GM18870 (cell line): ENCODE results near the gene CEBPB.

Experiments used
- ATAC-seq: cut with Tn5 transposase; IDR thresholded peaks from one replicate; pipeline ENCODE4 v1.9.1; 2021; ENCODE audit warnings: moderate library complexity; ENCODE audit not compliant: unreplicated experiment

CEBPB gene

DNA sequence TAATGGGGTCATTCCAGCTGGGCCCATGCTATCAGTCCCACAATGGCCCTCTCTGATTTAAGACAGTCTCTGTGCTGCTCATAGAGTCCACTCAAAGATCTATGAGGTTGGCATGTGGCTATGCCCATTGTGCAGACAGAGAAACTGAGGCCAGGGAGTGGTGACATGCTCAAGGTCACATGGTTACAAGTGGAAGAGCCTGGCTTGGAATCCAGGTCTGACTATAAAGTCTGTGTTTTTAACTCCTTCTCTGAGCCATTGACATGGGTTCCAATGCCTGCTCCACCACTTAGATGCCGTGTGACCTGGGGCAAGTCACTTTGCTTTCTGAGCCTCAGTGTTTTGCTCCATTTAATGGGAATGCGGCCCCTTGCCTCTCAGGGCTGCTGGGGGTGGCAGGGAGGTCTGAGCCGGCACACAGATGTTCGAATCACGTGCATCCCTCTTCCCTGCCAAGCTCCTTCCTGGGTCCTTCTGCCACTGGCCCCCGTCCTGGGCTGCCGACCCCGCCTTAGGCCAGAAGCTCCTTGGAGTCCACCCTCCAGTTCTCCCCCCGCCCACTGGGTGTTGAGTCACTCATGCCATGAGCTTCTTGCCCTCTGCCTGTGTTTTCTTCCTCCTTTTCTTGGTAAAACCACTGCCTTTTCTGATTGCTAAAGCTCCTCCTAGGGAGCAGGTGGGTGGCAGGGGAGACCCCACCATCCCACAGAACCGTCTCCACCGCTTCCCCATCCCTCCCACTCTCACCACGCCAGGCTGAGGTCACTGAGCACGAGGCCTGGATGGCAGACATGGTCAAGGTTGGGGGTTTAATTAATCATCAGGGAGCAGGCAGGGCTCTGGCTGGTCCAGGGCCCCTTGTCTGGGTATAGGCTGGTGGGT, 35.7 kb downstream of the CEBPB start:
- ATAC-seq, result no peak

DNA sequence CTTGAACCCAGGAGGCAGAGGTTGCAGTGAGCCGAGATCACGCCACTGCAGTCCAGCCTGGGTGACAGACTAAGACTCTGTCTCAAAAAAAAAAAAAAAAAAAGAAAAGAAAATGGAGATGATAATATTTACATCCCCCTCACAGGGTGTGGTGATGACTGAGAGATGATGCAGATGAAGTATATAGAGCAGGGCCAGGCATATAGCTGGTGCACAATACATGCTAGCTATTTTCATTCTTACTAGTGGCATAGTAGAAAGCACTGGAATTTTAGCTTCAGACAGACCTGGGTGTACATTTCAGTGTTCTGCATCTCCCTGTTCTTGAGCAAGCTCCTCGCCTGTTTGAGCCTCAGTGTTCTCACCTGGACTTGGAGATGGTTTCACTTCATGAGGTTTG, 36.9 kb downstream of the CEBPB start:
- ATAC-seq, result no peak

DNA sequence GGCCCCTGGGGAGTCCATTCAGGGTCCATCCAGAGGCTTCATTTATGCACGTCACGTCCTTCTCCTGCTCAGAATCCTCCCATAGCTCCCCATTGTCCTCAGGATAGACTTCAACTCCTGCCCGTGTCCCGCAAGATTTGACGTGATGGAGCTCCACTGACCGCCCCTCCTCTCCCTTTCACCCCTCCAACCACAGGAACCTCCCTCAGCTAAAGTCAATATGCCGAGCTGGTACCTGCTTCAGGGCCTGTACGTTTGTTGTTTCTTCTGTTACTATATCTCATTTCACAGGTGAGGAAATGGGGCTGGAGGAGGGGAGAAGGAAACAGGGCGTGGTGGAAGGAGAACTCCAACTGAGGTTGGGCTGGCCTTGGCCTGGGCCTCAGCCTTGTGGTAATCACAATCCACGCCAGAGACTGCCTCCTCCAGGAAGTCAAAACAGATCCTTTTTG, 38.6 kb downstream of the CEBPB start:
- ATAC-seq, result no peak

DNA sequence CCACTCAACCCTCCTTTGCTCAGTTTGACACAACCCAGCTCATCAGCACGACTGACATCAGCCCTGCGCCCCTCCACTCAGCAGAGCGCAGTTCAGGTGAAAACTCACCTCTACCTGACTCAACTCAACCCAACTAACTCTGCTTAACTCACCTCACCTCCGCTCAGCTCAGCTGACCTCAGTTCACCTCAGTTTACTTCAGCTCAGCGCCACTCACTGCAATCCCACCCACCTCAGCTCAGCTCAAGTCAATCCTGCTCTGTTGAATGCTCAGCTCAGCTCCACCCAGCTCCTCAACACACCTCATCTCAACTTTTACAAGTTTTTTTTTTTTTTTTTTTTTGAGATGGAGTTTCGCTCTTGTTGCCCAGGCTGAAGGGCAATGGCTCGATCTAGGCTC, 39.6 kb downstream of the CEBPB start:
- ATAC-seq, result no peak

DNA sequence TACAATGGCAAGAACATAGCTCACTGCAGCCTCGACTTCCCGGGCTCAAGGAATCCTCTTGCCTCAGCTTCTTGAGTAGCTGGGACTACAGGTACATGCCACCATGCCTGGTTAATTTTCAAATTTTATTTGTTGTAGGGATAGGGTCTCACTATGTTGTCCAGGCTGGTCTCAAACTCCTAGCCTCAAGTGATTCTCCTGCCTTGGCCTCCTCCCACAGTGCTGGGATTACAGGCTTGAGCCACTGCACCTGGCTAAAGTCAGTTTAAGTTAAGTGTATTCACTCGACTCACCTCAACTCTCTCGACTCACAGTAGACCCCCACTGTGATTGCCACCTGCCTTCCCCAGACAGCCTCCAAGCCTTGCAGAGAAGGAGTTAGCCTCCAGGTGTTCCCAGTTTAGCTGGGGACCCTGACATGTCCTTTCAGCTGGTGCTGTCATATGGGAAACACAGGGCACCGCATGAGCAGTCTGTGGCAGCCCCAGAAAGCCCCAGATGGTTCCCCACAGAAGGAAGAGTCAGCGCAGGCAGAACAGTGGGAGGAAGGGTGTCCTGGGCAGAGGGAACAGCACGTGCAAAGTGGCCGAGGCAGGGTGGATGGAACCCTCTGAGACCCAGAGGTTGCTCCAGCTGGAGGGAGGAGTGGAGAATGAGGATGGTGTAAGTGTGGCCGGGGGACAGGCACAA, 40.4 kb downstream of the CEBPB start:
- ATAC-seq, result no peak

DNA sequence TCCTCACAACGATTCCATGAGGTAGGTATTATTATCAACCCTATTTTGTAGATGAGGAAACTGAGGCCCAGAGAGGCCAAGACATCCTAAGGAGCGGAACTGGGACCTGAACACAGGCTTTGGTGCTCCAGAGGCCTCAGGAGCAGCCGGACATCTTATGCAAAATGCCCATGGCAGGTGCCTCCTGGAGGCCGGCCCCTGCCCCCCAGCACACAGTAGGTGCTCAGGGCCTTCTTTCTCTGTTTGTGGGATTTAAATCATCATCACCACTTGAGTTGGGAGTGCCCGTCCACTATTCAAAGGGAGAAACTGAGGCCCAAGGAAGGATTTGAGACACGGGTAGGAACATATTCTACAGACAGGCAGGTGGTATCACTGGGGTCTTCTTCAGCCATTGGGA, 41.2 kb downstream of the CEBPB start:
- no peak for ATAC-seq

DNA sequence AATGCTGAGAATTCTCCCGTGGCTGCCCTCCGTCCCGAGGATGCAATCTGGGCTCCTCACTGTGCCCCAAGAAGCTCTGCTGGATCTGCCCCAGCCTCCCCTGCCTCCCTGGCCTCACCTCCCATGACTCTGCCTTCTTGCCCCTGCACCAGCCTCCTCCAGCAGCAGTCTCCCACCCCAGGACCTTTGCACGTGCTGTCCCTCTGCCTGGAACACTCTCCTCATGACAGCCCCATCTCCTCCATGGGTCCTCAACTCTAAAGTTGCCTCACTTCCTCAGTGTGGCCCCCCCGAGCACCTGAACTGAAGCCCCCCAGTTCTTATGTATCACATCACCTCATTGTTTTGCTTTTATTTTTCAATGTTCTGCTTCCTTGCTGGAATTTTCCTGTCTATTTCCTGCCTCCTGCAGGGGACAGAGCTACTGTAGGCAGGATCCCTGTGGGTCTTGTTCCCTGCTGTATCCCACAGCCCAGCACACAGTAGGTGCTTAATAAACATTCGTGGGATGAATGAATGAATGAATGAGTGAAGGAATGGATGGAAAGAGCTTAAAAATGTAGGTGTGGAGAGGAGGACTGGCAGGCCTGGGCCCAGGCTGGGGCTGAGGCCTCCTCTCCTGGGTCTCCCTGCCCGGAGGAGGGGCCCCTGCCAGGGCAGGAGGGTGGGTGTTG, 42.2 kb downstream of the CEBPB start:
- no peak for ATAC-seq

DNA sequence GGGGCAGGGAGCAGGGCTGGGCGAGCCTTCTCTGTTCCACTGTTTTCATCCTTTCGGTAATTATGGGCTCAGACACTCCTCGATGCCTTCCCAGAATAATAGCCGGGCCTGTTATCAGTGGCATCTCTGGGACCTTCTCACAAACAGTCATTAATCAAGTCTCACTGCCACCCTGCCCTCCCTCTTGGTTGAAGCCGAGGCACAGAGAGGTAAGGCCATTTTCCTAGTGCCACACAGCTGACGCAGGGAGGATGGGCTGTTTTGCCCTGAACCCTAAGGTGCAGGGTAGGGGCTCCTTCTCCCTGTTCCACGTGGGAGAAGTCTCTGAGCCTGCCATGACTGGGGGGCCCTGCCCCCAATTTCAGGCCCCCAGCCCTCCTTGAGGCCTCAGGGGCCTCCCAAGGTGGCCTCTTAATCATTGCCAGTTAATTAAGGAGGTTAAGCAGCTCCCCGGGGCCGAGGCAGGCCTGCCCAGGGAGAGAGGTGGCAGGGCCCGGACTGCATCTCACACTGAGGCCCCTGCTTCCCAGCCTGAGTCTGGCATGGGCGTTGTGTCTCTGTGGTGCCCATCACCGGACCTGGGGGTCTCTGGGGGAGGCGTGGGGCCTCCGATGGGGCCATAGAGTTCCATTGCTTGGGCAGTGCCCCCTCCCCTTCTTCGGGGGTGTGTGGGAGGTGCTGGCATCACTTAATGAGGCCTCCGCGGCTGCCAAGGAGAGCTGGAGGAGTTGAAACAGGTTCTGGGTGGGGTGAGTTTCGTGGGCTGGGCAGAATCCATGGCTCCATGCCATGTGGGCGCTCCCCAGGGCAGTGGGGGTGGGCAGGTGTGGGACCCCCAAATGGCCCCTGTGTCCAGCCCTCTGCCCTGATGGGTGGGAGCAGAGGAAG, 42.9 kb downstream of the CEBPB start:
- ATAC-seq, result no peak

DNA sequence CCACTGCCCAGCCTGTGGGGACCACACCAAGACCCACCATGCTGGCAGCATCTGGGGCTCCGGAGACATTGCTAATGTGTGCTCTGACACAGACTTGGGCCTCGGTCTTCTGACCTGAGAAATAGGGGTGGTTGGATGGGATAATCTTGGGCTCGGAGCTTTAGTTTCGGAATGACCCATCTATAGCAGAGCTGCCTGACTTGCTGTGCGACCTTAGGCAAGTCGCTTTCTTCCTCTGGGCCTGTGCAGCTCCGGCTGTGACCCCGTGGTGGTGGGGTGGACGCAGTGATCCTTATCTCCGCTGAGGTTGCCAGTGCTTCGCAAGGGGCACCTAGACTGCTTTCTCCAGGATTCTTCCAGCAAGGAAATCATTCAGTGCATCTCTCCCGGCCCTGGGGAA, 43.7 kb downstream of the CEBPB start:
- ATAC-seq, result no peak

DNA sequence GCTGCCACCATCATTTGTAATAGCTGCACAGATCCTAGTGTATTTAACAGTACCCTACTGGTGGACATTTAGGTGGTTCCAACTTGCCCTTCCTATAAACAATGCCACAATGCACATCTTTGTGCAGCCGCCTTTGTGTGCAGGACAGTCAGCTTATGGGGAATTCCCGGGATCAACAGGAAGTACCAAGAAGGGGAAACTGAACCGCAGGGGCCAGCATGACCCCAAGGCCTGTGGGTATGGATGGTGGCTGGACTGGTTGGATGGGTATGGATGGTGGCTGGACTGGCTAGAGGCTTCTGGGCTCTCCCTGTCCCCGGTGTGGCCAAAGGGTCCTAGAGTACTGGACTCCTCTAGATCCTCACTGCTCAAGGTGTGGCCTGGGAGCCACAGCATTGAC, 46.7 kb downstream of the CEBPB start:
- ATAC-seq, result no peak

DNA sequence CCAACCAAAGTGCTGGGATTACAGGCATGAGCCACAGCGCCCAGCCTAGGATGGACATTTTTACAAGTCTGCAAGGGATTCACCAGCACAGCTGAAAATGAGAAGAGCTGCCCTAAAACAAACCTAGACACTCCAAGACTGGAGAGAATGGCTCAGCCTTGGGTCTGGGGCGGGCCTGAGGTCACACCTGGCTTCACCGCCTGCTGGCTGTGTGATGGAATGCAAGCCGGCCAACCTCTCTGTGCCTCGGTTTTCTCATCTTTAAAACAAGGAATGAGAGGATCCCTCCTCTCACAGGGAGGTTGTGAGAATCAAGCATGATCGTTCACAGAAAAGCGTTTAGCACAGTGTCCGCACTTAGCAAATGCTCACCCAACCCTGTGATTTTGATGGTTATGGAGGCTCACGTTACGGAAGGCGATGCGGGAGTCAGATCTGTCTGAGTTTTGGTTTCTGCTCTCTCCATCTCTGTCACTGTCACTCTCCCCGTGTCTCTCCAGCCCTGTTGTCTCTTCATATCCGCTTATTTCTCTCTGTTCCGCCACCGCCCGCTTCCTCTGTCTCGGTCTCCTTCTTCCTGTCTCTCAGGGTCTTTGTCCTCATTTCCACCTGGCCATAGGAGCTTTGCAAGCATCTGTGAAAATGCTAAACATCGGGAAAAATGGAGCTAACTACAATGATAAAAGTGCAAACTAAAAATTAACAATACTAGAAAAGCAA, 47.6 kb downstream of the CEBPB start:
- no peak for ATAC-seq

DNA sequence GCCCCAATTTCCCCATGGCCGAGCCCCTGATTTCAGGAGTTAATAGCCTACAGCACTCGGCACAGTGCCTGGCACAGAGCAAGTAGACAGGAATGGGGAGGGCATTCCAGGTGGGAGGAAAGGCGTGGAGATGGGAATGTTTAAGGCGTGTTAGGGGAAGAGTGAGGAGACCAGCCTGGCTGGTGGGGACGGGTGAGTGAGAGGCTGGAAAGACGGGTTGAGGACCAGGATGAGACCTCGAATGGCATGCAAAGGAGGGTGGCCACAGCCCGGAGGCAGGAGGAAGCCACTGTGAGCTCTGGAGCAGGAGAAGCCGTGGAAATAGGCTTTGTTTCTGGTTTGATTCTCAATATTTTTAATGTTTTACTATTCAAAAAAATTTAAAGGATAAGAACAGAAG, 49.5 kb downstream of the CEBPB start:
- no peak for ATAC-seq

DNA sequence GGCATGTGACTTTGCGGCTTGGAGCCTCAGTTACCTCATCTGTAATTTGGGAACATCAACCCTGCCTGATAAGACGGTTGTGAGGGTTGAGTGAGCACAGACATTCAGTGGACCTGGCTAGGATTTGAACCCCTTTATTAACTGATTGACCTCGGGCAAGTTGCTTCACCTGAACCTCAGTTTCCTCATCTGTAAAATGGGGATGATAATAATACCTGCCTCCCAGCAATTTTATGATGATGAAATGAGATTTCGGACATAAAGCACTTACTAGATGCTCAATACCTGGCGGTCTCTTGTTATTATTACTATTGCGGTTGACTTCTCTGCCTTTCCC, 51.5 kb downstream of the CEBPB start:
- no peak for ATAC-seq
